ENCODE results near the gene SUMO3. TPM values are rescaled to one million over a fixed set of nuclear protein-coding genes. Genes with fewer than 3 reads are reported as not detected.

The SUMO3 gene
- total RNA-seq, 1 experiment from 2014 or later = 82.9 TPM

DNA sequence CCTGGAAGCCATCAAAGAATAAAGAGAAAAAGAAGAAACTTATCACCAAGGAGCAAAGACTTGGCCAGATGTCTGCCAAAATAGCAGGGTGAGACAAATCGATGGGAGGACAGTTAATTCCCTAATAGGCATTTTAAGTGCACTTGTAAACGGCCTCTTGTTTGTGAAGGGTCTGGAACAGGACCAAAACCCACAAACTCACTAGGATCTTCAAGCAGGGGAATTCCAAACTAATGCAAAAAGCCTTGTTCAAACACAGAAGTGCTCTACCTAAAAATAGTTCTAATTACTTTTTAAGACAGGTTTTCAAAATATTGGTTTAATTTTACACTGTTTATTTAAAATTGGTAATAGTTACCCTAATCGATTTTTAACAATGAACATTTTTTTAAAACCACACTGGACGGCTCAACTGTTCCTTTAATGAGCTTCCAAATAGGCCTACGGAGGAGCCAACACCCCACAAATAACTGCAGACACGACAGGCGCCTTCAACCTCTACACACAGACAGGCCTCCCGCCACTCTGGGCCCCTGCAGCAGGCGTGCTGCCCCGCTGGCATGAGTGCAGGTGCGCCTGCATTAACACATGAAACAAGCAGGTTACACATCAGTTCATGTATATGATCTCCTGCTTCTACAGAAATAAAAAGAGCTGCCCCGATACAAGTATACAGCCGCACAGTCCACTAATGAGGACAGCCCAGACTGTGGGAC is 32.1 kb downstream of the SUMO3 start:
- Histone ChIP-seq H3K14ac (ENCODE audit: insufficient read depth, low read length) (no peak overlapping the region), H2BK120ac (ENCODE audit: low read depth, low read length, poor library complexity, severe bottlenecking) (no peak overlapping the region), H2BK15ac (ENCODE audit: low read depth, low read length) (no peak overlapping the region), H4K20me1 (ENCODE audit: control insufficient read depth, insufficient read depth, insufficient read length) (no peaks in the 10 kb centered on the region), H3K27ac (ENCODE audit: insufficient read length, low read depth, low read length) (no peak overlapping the region), H4K8ac (replicated peaks; ENCODE audit: insufficient read length, low read depth, low read length) (no peak overlapping the region), H3K23me2 (ENCODE audit: insufficient read length, low read depth, low read length, poor library complexity, severe bottlenecking) (no peaks in the 10 kb centered on the region), H2AFZ (ENCODE audit: low read length) (no peak overlapping the region), H3K56ac (ENCODE audit: insufficient read length, low read depth, low read length) (no peak overlapping the region), H3K18ac (ENCODE audit: insufficient read length, low read depth, low read length) (no peak overlapping the region), H3K9me3 (ENCODE audit: control insufficient read depth, low read depth, low read length) (no peaks in the 10 kb centered on the region), H2BK5ac (ENCODE audit: insufficient read length, low read length) (no peak overlapping the region), H2BK20ac (ENCODE audit: low read depth, low read length, poor library complexity, severe bottlenecking) (no peak overlapping the region), H2AK5ac (ENCODE audit: insufficient read length, low read length) (no peak overlapping the region), H2BK12ac (ENCODE audit: insufficient read length, low read depth, low read length) (no peak overlapping the region), H4K5ac (ENCODE audit: insufficient read length, low read depth, low read length) (no peak overlapping the region), H3K79me2 (ENCODE audit: insufficient read depth, low read length) (peaks cover 15% of the 10 kb centered on the region; the same call in 1 of the 2 replicates), H3K4me1 (ENCODE audit: insufficient read depth, low read length) (no peaks in the 10 kb centered on the region), H3K4ac (ENCODE audit: low read depth, low read length) (no peak overlapping the region), H3K4me2 (ENCODE audit: insufficient read depth, insufficient read length, low read length) (no peak overlapping the region), H3T11ph (ENCODE audit: low read length) (no peak overlapping the region), H3K23ac (ENCODE audit: insufficient read length, low read depth, low read length) (no peak overlapping the region), H3K27me3 (ENCODE audit: insufficient read depth, low read length) (no peaks in the 10 kb centered on the region), H3K9ac (ENCODE audit: extremely low read depth, insufficient read length, low read length) (no peak overlapping the region), H3K79me1 (ENCODE audit: insufficient read depth, low read depth, low read length, poor library complexity, severe bottlenecking) (peaks cover 9% of the 10 kb centered on the region), H4K91ac (ENCODE audit: insufficient read length, low read depth, low read length) (no peak overlapping the region)
- no peak for DNase-seq
- H3K9me3 Mint-ChIP-seq = no peaks in the 10 kb centered on the region; a peak in 1 of 5 replicates
- H3K36me3 Mint-ChIP-seq (ENCODE audit: insufficient read depth in 1 of 3, low read depth in 3 of 3) = peaks cover 35 to 58% (median 40%) of the 10 kb centered on the region in 3 experiments; a peak in 6 of 7 replicates
- no peak for TF ChIP-seq CTCF (conservative IDR thresholded peaks at IDR 0.05)
- H3K4me1 Mint-ChIP-seq = no peaks in the 10 kb centered on the region
- H3K27me3 Mint-ChIP-seq (ENCODE audit: low read depth) = no peaks in the 10 kb centered on the region
- WGBS (ENCODE audit: extremely low coverage, insufficient read length, low lambda C conversion rate) = no CpG with 5 or more reads among the region's 13 CpGs
- peak overlapping the region in 2 of 3 experiments; percentile 7 to 72; a peak in 3 of 7 replicates for H3K27ac Mint-ChIP-seq
- H3K4me3 Mint-ChIP-seq = no peak overlapping the region
